ENCODE data around the gene CAMSAP2.

DNA sequence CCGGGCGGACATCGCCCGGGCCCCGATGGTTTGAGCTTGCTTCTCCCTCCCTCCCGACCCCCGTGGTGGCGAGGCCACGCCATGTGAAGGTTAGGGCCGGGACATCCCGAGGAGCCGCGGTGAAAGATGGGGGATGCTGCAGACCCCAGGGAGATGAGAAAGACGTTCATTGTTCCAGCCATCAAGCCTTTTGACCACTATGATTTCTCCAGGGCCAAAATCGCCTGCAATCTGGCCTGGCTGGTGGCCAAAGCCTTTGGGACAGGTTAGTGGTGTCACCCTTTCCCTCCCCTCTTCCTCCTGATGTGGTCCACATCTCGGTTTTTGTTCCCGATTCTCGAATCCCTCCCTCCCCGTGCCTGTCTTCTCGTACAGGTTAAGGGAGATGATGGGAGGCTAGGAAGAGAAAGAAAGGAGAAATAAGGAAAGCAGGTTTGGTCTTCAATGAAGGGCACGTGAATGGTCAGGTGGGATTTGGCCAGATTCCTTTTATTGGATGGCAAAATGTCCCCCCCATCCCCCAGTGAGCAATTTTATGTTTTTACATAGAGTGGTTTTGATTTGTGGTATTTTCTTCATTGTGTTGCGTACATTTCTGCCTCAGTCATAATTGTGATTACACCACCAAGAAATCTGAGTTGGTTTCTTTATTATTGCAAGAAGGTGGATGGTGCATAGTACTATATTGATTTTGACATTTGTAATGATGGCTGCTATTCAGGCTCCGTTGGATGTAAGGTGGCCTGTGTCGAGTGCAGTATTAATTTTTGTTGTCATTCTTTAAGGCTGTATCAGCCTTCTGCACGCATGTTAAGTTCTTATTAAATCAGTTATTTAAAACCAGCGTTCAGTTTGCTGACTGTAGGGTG, 1.2 kb downstream of the CAMSAP2 start:
- no peak for TF ChIP-seq CTCF (conservative IDR thresholded peaks at IDR 0.05)
- TF ChIP-seq ZFX (IDR thresholded peaks at IDR 0.05) = no peak
